A549 (cell line): Measurements from ENCODE around the gene CSNK2A3. TPM values are rescaled to one million over a fixed set of nuclear protein-coding genes. Genes with fewer than 3 reads are reported as not detected.

Experiments used
- ATAC-seq, 2 experiments: fragments of 200-7000 bp in 1 of 2; fragments of >200 bp in 1 of 2; cut with Nextera tagmentation in 1 of 2; cut with Tn5 transposase in 1 of 2; 3 replicates each; pipeline versions ENCODE4 v1.8.0 to v1.9.1; 2018 to 2020; ENCODE audit warnings: mild to moderate bottlenecking in 1 of 2, moderate library complexity in 1 of 2
- CTCF ChIA-PET: fragments of 300-600 bp; sonication (Branson Sonifier 250); formaldehyde crosslinking; extraction: SDS; loops from one replicate; lab custom pipeline; 2021; ENCODE audit warnings: antibody characterized with exemption, inconsistent platforms; lab: Yijun Ruan, JAX
- POLR2A ChIA-PET: fragments of 350-600 bp; formaldehyde crosslinking; extraction: SDS; loops from one replicate; lab custom pipeline; 2021; ENCODE audit warnings: antibody characterized with exemption, inconsistent platforms; lab: Yijun Ruan, JAX
- DNase-seq, 2 experiments: peaks; one replicate each; pipeline versions ENCODE4 v3.0.0 to v3.0.0-alpha.2; 2011 to 2016; ENCODE audit warnings: low read depth in 1 of 2, low spot score in 1 of 2
- FAIRE-seq: peaks from 2 replicates; lab custom pipeline; 2011; peaks lifted over from hg19 to GRCh38; lab: Jason Lieb, UNC
- H3K27ac ChIP-seq, 2 experiments: fragments of >200 bp; sonication (Bioruptor Twin); formaldehyde crosslinking; 3 replicates each; pipeline ENCODE4 v1.5.1; 2016 to 2017
- H3K4me1 ChIP-seq: fragments of >200 bp; sonication (Bioruptor Twin); formaldehyde crosslinking; 3 replicates; pipeline ENCODE4 v1.6.1; 2016
- H3K4me2 ChIP-seq: fragments of >200 bp; sonication (Bioruptor Twin); formaldehyde crosslinking; 3 replicates; pipeline ENCODE4 v1.6.1; 2016
- H3K4me3 ChIP-seq: fragments of >200 bp; sonication (Bioruptor Twin); formaldehyde crosslinking; 3 replicates; pipeline ENCODE4 v1.5.1; 2016
- H3K9me3 ChIP-seq: fragments of >200 bp; sonication (Bioruptor Twin); formaldehyde crosslinking; 3 replicates; pipeline ENCODE4 v1.6.1; 2016
- BHLHE40 ChIP-seq: IDR thresholded peaks from 2 replicates; pipeline ENCODE4 v1.6.1; 2012; ENCODE audit warnings: low read depth, low read length, inconsistent platforms
- CHD4 ChIP-seq: fragments of 200-600 bp; sonication (generic); IDR thresholded peaks from 2 replicates; pipeline ENCODE4 v1.6.1; 2016; ENCODE audit warnings: antibody characterized with exemption, mild to moderate bottlenecking, borderline replicate concordance
- EHMT2 ChIP-seq: fragments of 200-600 bp; sonication (generic); IDR thresholded peaks from 2 replicates; pipeline ENCODE4 v1.6.1; 2016; ENCODE audit warnings: antibody characterized with exemption, low read depth, mild to moderate bottlenecking, moderate library complexity
- ESRRA ChIP-seq: fragments of 150-350 bp; IDR thresholded peaks from 2 replicates; pipeline ENCODE4 v1.6.1; 2014; ENCODE audit warnings: mild to moderate bottlenecking, low read length, borderline replicate concordance
- FOSB ChIP-seq: fragments of 250-450 bp; sonication (Bioruptor Pico); IDR thresholded peaks from 2 replicates; pipeline ENCODE4 v1.5.0; 2020; ENCODE audit warnings: mild to moderate bottlenecking, moderate library complexity
- FOSL2 ChIP-seq, 2 experiments: fragments of 450-650 bp in 1 of 2; fragments of >200 bp in 1 of 2; sonication (Bioruptor Twin) in 1 of 2; formaldehyde crosslinking; IDR thresholded peaks; 2 replicates each; pipeline versions ENCODE4 v1.5.0 to v1.6.1; 2016 to 2020; ENCODE audit warnings: mild to moderate bottlenecking in 1 of 2, moderate library complexity in 1 of 2
- HOXB13 ChIP-seq: fragments of 250-450 bp; sonication (Bioruptor Pico); IDR thresholded peaks from 2 replicates; pipeline ENCODE4 v1.5.0; 2020; ENCODE audit warnings: low read depth, mild to moderate bottlenecking, moderate library complexity
- HOXB5 ChIP-seq: fragments of 250-450 bp; sonication (Bioruptor Pico); IDR thresholded peaks from 2 replicates; pipeline ENCODE4 v1.5.0; 2020; ENCODE audit warnings: mild to moderate bottlenecking, moderate library complexity
- JUNB ChIP-seq: fragments of >200 bp; sonication (Bioruptor Twin); formaldehyde crosslinking; IDR thresholded peaks from 2 replicates; pipeline ENCODE4 v1.6.1; 2016
- KDM5A ChIP-seq: fragments of 200-600 bp; sonication (generic); IDR thresholded peaks from 2 replicates; pipeline ENCODE4 v1.6.1; 2016; ENCODE audit warnings: antibody characterized with exemption, mild to moderate bottlenecking
- MAFK ChIP-seq: fragments of 450-650 bp; IDR thresholded peaks from 2 replicates; pipeline ENCODE4 v1.6.1; 2014; ENCODE audit not compliant: partially characterized antibody
- MYC ChIP-seq: IDR thresholded peaks from 2 replicates; pipeline ENCODE4 v1.6.1; 2012; ENCODE audit warnings: mild to moderate bottlenecking, inconsistent platforms, low read length, improper control_type of control experiment, borderline replicate concordance
- NR3C1 ChIP-seq: fragments of >200 bp; sonication (Bioruptor Twin); formaldehyde crosslinking; IDR thresholded peaks from 3 replicates; pipeline ENCODE4 v1.6.1; 2017
- RCOR1 ChIP-seq: fragments of 150-350 bp; IDR thresholded peaks from 2 replicates; pipeline ENCODE4 v1.6.1; 2014; ENCODE audit warnings: antibody characterized with exemption, low read length, low read depth
- SREBF2 ChIP-seq: fragments of 450-650 bp; IDR thresholded peaks from 2 replicates; pipeline ENCODE4 v1.6.1; 2014; ENCODE audit warnings: mild to moderate bottlenecking, moderate library complexity
- ZFP36 ChIP-seq: fragments of 450-650 bp; IDR thresholded peaks from 2 replicates; pipeline ENCODE4 v1.6.1; 2014; ENCODE audit warnings: borderline replicate concordance; ENCODE audit not compliant: partially characterized antibody
- WGBS: methylation state at CpG from one replicate; pipeline ENCODE4 v1.1.6; 2017; ENCODE audit errors: missing lambda C conversion rate; 5-methylcytosine and 5-hydroxymethylcytosine counted together
- polyA plus RNA-seq, 4 experiments: library from polyadenylated mRNA; depleted of rRNA in 3 of 4; stranded (reverse); fragments of >200 nt; fragmentation: RNase III in 1 of 4; extraction: RNeasy Plus Mini Kit Qiagen cat#74134 plus additional on column Dnase treatment in 1 of 4; gene quantifications; 2 replicates in 3 of 4; 3 replicates in 1 of 4; pipeline ENCODE4 v1.2.3, GENCODE V29; 2011 to 2017
- TF ChIP-seq, protein P1 (sequence below): fragments of >200 bp; sonication (Bioruptor Twin); formaldehyde crosslinking; IDR thresholded peaks from 3 replicates; pipeline ENCODE4 v1.6.1; 2016
- TF ChIP-seq, protein P2 (sequence below): IDR thresholded peaks from 2 replicates; pipeline ENCODE4 v1.6.1; 2012; ENCODE audit warnings: low read depth, borderline replicate concordance
- TF ChIP-seq, protein P3 (sequence below): fragments of >200 bp; sonication (Bioruptor Twin); formaldehyde crosslinking; IDR thresholded peaks from 2 replicates; pipeline ENCODE4 v1.6.1; 2016
- TF ChIP-seq, protein P4 (sequence below): fragments of 150-350 bp; IDR thresholded peaks from 2 replicates; pipeline ENCODE4 v1.6.1; 2014; ENCODE audit warnings: low read depth, mild to moderate bottlenecking, low read length
- TF ChIP-seq, protein P5 (sequence below): IDR thresholded peaks from 2 replicates; pipeline ENCODE4 v1.6.1; 2012
- TF ChIP-seq, protein P6 (sequence below): fragments of 250-450 bp; sonication (Bioruptor Pico); IDR thresholded peaks from 2 replicates; pipeline ENCODE4 v1.5.0; 2020; ENCODE audit warnings: low read depth, mild to moderate bottlenecking, moderate library complexity

CSNK2A3 gene
- polyA plus RNA-seq, 2 of the 4 experiments (the other 2 are of a cell fraction) = 4.4 to 5.7 TPM

DNA sequence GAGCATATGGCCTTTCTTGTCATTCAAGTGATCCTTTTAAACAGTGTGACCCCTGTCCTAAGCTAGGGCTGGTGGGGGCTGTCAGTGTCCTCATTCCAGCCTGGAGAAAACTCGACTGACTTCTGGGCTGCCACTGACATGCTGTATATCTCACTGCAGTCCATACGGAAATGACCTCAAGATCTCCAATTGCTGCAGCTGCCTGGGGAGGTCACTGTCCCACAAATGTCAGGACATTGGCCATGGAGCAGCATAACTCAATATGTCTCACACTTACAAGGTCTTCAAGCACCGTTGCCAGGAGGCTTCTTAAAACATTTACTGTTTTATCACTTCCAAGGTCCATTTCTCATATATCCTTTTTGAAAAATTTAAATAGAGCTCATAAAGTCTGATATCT lies 27.8 kb upstream of the CSNK2A3 start:
- WGBS = 52% methylated on average over 3 of the region's 3 CpGs
- Histone ChIP-seq H3K4me2 (no peak overlapping the region), H3K9me3 (no peaks in the 10 kb centered on the region), H3K4me3 (no peak overlapping the region), H3K27ac (no peak overlapping the region), H3K4me1 (no peaks in the 10 kb centered on the region)
- ChIA-PET POLR2A (no interaction called here), CTCF (interaction anchor here (1.3 kb wide), 1 partner anchor 55 kb away, joined by 3 read pairs; no protein-coding TSS in a partner anchor)
- no peak for FAIRE-seq
- TF ChIP-seq FOSB (CRISPR knock-in tag) = no peak
- no peak for TF ChIP-seq RCOR1
- TF ChIP-seq, protein P1, sequence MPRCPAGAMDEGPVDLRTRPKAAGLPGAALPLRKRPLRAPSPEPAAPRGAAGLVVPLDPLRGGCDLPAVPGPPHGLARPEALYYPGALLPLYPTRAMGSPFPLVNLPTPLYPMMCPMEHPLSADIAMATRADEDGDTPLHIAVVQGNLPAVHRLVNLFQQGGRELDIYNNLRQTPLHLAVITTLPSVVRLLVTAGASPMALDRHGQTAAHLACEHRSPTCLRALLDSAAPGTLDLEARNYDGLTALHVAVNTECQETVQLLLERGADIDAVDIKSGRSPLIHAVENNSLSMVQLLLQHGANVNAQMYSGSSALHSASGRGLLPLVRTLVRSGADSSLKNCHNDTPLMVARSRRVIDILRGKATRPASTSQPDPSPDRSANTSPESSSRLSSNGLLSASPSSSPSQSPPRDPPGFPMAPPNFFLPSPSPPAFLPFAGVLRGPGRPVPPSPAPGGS = no peak
- no peak for TF ChIP-seq EHMT2
- TF ChIP-seq, protein P2, sequence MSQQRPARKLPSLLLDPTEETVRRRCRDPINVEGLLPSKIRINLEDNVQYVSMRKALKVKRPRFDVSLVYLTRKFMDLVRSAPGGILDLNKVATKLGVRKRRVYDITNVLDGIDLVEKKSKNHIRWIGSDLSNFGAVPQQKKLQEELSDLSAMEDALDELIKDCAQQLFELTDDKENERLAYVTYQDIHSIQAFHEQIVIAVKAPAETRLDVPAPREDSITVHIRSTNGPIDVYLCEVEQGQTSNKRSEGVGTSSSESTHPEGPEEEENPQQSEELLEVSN = no peak
- TF ChIP-seq ZFP36 = no peak
- TF ChIP-seq FOSL2 (IDR thresholded peaks at IDR 0.05) = no peak
- TF ChIP-seq FOSL2 (CRISPR knock-in tag; IDR thresholded peaks at IDR 0.05) = no peak
- TF ChIP-seq ESRRA = no peak
- TF ChIP-seq, protein P3, sequence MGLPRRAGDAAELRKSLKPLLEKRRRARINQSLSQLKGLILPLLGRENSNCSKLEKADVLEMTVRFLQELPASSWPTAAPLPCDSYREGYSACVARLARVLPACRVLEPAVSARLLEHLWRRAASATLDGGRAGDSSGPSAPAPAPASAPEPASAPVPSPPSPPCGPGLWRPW = no peak
- no peak for TF ChIP-seq MYC
- ATAC-seq = no peak
- DNase-seq = no peak

DNA sequence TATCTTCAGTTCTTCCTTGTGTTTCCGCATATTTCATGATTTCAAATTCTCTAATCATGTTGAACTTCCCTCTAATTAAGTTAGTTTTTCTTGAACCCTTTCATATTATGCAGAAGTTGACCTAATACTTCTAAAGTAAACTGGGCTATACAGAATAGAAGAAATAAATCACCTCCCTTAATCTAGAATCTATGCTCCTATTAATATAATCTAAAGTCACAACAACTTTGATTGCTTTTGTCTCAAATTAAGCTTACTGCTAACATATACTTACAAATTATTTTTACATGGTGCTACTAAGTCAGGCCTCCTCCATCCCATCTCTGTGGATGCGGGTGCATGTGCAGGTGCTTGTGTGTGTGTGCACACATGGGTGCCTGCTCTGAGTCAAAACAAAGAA lies 27.3 kb upstream of the CSNK2A3 start:
- ATAC-seq = no peak
- ChIA-PET POLR2A (no interaction called here), CTCF (interaction anchor here (1.3 kb wide), 1 partner anchor 55 kb away, joined by 3 read pairs; no protein-coding TSS in a partner anchor)
- WGBS = 100% methylated on average over 2 of the region's 2 CpGs
- no peaks in the 10 kb centered on the region for H3K9me3 ChIP-seq
- no peak for TF ChIP-seq KDM5A
- TF ChIP-seq SREBF2 = no peak
- TF ChIP-seq, protein P1 = no peak
- TF ChIP-seq EHMT2 = no peak
- TF ChIP-seq JUNB = no peak
- TF ChIP-seq, protein P3 = no peak
- TF ChIP-seq, protein P4, sequence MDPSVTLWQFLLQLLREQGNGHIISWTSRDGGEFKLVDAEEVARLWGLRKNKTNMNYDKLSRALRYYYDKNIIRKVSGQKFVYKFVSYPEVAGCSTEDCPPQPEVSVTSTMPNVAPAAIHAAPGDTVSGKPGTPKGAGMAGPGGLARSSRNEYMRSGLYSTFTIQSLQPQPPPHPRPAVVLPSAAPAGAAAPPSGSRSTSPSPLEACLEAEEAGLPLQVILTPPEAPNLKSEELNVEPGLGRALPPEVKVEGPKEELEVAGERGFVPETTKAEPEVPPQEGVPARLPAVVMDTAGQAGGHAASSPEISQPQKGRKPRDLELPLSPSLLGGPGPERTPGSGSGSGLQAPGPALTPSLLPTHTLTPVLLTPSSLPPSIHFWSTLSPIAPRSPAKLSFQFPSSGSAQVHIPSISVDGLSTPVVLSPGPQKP = no peak
- TF ChIP-seq, protein P5, sequence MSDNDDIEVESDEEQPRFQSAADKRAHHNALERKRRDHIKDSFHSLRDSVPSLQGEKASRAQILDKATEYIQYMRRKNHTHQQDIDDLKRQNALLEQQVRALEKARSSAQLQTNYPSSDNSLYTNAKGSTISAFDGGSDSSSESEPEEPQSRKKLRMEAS = no peak
- TF ChIP-seq MAFK = no peak
- TF ChIP-seq MYC = no peak
- no peak for TF ChIP-seq HOXB13 (CRISPR knock-in tag)
- TF ChIP-seq, protein P6, sequence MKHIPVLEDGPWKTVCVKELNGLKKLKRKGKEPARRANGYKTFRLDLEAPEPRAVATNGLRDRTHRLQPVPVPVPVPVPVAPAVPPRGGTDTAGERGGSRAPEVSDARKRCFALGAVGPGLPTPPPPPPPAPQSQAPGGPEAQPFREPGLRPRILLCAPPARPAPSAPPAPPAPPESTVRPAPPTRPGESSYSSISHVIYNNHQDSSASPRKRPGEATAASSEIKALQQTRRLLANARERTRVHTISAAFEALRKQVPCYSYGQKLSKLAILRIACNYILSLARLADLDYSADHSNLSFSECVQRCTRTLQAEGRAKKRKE (CRISPR knock-in tag) = no peak
- TF ChIP-seq CHD4 = no peak
- TF ChIP-seq NR3C1 = no peak
- no peak for TF ChIP-seq HOXB5 (CRISPR knock-in tag)
- no peak for TF ChIP-seq ZFP36
- no peak for TF ChIP-seq ESRRA
- TF ChIP-seq BHLHE40 = no peak
- TF ChIP-seq, all 56 proteins: peak for 0
- no peak for FAIRE-seq
- H3K27ac ChIP-seq = no peak overlapping the region
- H3K4me1 ChIP-seq = no peaks in the 10 kb centered on the region
- no peak overlapping the region for H3K4me3 ChIP-seq
- no peak for DNase-seq
- H3K4me2 ChIP-seq = no peak overlapping the region
